ENCODE data around the gene COL6A1.

- TF ChIP-seq CTCF (IDR thresholded peaks at IDR 0.05; ENCODE audit: extremely low read depth in 1 of 2, insufficient read depth in 1 of 2, low read depth in 1 of 2, low read length in 2 of 2): no peak
- no peak for TF ChIP-seq POLR2AphosphoS5 (IDR thresholded peaks at IDR 0.05; ENCODE audit: insufficient read depth, low read depth, low read length)
- TF ChIP-seq POLR2A (IDR thresholded peaks at IDR 0.05; ENCODE audit: low read depth, low read length): no peak
- TF ChIP-seq EZH2 (IDR thresholded peaks at IDR 0.05; ENCODE audit: borderline replicate concordance, low read depth, low read length, severe bottlenecking): no peak
Observed at GRCh38 chr21:46037331-46038325, 56.1 kb downstream of the COL6A1 start.

Measured in endothelial cell of umbilical vein (primary cell).